H9 (cell line): ENCODE results near the gene NUAK2. TPM values are rescaled to one million over a fixed set of nuclear protein-coding genes. Genes with fewer than 3 reads are reported as not detected.

Experiments used
- DNase-seq: peaks from one replicate; pipeline ENCODE4 v3.0.0-alpha.2; 2017
- H2AFZ ChIP-seq: one replicate; pipeline ENCODE4 v1.6.1; 2013; ENCODE audit warnings: mild to moderate bottlenecking, low read length, control low read depth, moderate library complexity
- H2AK5ac ChIP-seq: 2 replicates; pipeline ENCODE4 v1.6.1; 2013; ENCODE audit warnings: low read length, control low read depth, mixed read lengths; ENCODE audit not compliant: insufficient read length
- H2BK120ac ChIP-seq: one replicate; pipeline ENCODE4 v1.6.1; 2013; ENCODE audit warnings: low read depth, mild to moderate bottlenecking, low read length, control low read depth, inconsistent platforms; ENCODE audit not compliant: poor library complexity, severe bottlenecking
- H2BK12ac ChIP-seq: 2 replicates; pipeline ENCODE4 v1.6.1; 2013; ENCODE audit warnings: low read length, control low read depth, mixed read lengths, low read depth; ENCODE audit not compliant: insufficient read length
- H2BK15ac ChIP-seq: 2 replicates; pipeline ENCODE4 v1.6.1; 2013; ENCODE audit warnings: low read depth, low read length, control low read depth
- H2BK20ac ChIP-seq: one replicate; pipeline ENCODE4 v1.6.1; 2013; ENCODE audit warnings: low read depth, mild to moderate bottlenecking, low read length, control low read depth, inconsistent platforms; ENCODE audit not compliant: poor library complexity, severe bottlenecking
- H2BK5ac ChIP-seq: 2 replicates; pipeline ENCODE4 v1.6.1; 2013; ENCODE audit warnings: low read length, control low read depth, mixed read lengths; ENCODE audit not compliant: insufficient read length
- H3K14ac ChIP-seq: 2 replicates; pipeline ENCODE4 v1.6.1; 2013; ENCODE audit warnings: low read length, control low read depth; ENCODE audit not compliant: insufficient read depth
- H3K18ac ChIP-seq: 2 replicates; pipeline ENCODE4 v1.6.1; 2013; ENCODE audit warnings: low read depth, mild to moderate bottlenecking, mixed read lengths, low read length, control low read depth; ENCODE audit not compliant: insufficient read length
- H3K23ac ChIP-seq: 2 replicates; pipeline ENCODE4 v1.6.1; 2013; ENCODE audit warnings: low read length, control low read depth, mixed read lengths, low read depth; ENCODE audit not compliant: insufficient read length
- H3K23me2 ChIP-seq: 2 replicates; pipeline ENCODE4 v1.6.1; 2013; ENCODE audit warnings: low read depth, mild to moderate bottlenecking, mixed read lengths, low read length, control low read depth; ENCODE audit not compliant: insufficient read length, poor library complexity, severe bottlenecking
- H3K27ac ChIP-seq: 2 replicates; pipeline ENCODE4 v1.5.1; 2013; ENCODE audit warnings: low read length, control low read depth, mixed read lengths, low read depth; ENCODE audit not compliant: insufficient read length
- H3K27me3 ChIP-seq: 2 replicates; pipeline ENCODE4 v1.6.1; 2013; ENCODE audit warnings: low read length, control low read depth, inconsistent platforms; ENCODE audit not compliant: insufficient read depth
- H3K4ac ChIP-seq: 2 replicates; pipeline ENCODE4 v1.6.1; 2013; ENCODE audit warnings: low read depth, mild to moderate bottlenecking, control low read depth, inconsistent platforms, low read length, moderate library complexity
- H3K4me1 ChIP-seq: 2 replicates; pipeline ENCODE4 v1.6.1; 2013; ENCODE audit warnings: low read length, control low read depth, inconsistent platforms; ENCODE audit not compliant: insufficient read depth
- H3K4me2 ChIP-seq: 2 replicates; pipeline ENCODE4 v1.6.1; 2013; ENCODE audit warnings: low read length, control low read depth, mixed read lengths; ENCODE audit not compliant: insufficient read length, insufficient read depth
- H3K56ac ChIP-seq: 2 replicates; pipeline ENCODE4 v1.6.1; 2013; ENCODE audit warnings: low read depth, mild to moderate bottlenecking, mixed read lengths, low read length, control low read depth; ENCODE audit not compliant: insufficient read length
- H3K79me1 ChIP-seq: 2 replicates; pipeline ENCODE4 v1.6.1; 2013; ENCODE audit warnings: low read depth, mild to moderate bottlenecking, moderate library complexity, low read length, control low read depth, inconsistent platforms; ENCODE audit not compliant: insufficient read depth, poor library complexity, severe bottlenecking
- H3K79me2 ChIP-seq: 2 replicates; pipeline ENCODE4 v1.6.1; 2013; ENCODE audit warnings: low read length, control low read depth, inconsistent platforms; ENCODE audit not compliant: insufficient read depth
- H3K9ac ChIP-seq: 2 replicates; pipeline ENCODE4 v1.6.1; 2013; ENCODE audit warnings: low read length, control low read depth, mixed read lengths; ENCODE audit not compliant: insufficient read length; ENCODE audit errors: extremely low read depth
- H3K9me3 ChIP-seq: one replicate; pipeline ENCODE4 v1.6.1; 2013; ENCODE audit warnings: low read depth, low read length, inconsistent platforms; ENCODE audit not compliant: control insufficient read depth
- H3T11ph ChIP-seq: one replicate; pipeline ENCODE4 v1.6.1; 2013; ENCODE audit warnings: mild to moderate bottlenecking, low read length, control low read depth, inconsistent platforms
- H4K20me1 ChIP-seq: one replicate; pipeline ENCODE4 v1.6.1; 2013; ENCODE audit not compliant: control insufficient read depth, insufficient read length, insufficient read depth
- H4K5ac ChIP-seq: 2 replicates; pipeline ENCODE4 v1.6.1; 2013; ENCODE audit warnings: low read depth, mild to moderate bottlenecking, mixed read lengths, low read length, control low read depth; ENCODE audit not compliant: insufficient read length
- H4K8ac ChIP-seq: replicated peaks from 2 replicates; pipeline ENCODE4 v1.6.1; 2013; ENCODE audit warnings: low read length, control low read depth, mixed read lengths, low read depth; ENCODE audit not compliant: insufficient read length
- H4K91ac ChIP-seq: 2 replicates; pipeline ENCODE4 v1.6.1; 2013; ENCODE audit warnings: low read depth, mild to moderate bottlenecking, moderate library complexity, mixed read lengths, low read length, control low read depth; ENCODE audit not compliant: insufficient read length
- H3K27ac Mint-ChIP-seq, 3 experiments: 2 replicates in 2 of 3; 3 replicates in 1 of 3; pipeline ENCODE4 v1.8.0; 2020 to 2021; ENCODE audit warnings: mixed read lengths in 3 of 3, mild to moderate bottlenecking in 1 of 3, moderate library complexity in 1 of 3
- H3K27me3 Mint-ChIP-seq: 2 replicates; pipeline ENCODE4 v1.8.0; 2021; ENCODE audit warnings: low read depth, mild to moderate bottlenecking, moderate library complexity, mixed read lengths
- H3K36me3 Mint-ChIP-seq, 3 experiments: 2 replicates in 2 of 3; 3 replicates in 1 of 3; pipeline ENCODE4 v1.8.0; 2020 to 2021; ENCODE audit warnings: low read depth in 3 of 3, mixed read lengths in 3 of 3; ENCODE audit not compliant: insufficient read depth in 1 of 3
- H3K4me1 Mint-ChIP-seq, 2 experiments: 2 replicates each; pipeline ENCODE4 v1.8.0; 2020; ENCODE audit warnings: mixed read lengths in 2 of 2
- H3K4me3 Mint-ChIP-seq, 2 experiments: 2 replicates in 1 of 2; 3 replicates in 1 of 2; pipeline ENCODE4 v1.8.0; 2020 to 2021; ENCODE audit warnings: mild to moderate bottlenecking in 2 of 2, mixed read lengths in 2 of 2, moderate library complexity in 1 of 2
- H3K9me3 Mint-ChIP-seq, 2 experiments: 2 replicates in 1 of 2; 3 replicates in 1 of 2; pipeline ENCODE4 v1.8.0; 2020; ENCODE audit warnings: mild to moderate bottlenecking in 2 of 2, mixed read lengths in 2 of 2, moderate library complexity in 1 of 2
- CTCF ChIP-seq: fragments of 200-600 bp; sonication (generic); conservative IDR thresholded peaks from 3 replicates; pipeline ENCODE4 v1.8.0; 2021; ENCODE audit warnings: antibody characterized with exemption, mild to moderate bottlenecking
- WGBS: extraction: QIAGEN DNeasy Blood & Tissue Kit; methylation state at CpG from one replicate; pipeline ENCODE4 v1.1.7; 2013; ENCODE audit warnings: missing lambda C conversion rate, low lambda C conversion rate, mixed read lengths; ENCODE audit not compliant: insufficient read length; ENCODE audit errors: extremely low coverage; 5-methylcytosine and 5-hydroxymethylcytosine counted together
- total RNA-seq: library from RNA; stranded (reverse); gene quantifications from 2 replicates; pipeline ENCODE4 v1.2.1, GENCODE V29; 2021

NUAK2 gene
- total RNA-seq, 1 experiment from 2014 or later, result 15.4 TPM

GRCh38 chr1:205317311-205317917 lies 4.1 kb downstream of the NUAK2 start:
- H2BK12ac ChIP-seq, result no peak overlapping the region
- no peak overlapping the region for H2BK5ac ChIP-seq
- Mint-ChIP-seq H3K27me3 (peaks cover 8% of the 10 kb centered on the region; the same call in 1 of the 2 replicates), H3K36me3 (peaks cover 5 to 33% (median 22%) of the 10 kb centered on the region in 3 experiments), H3K27ac (0 out of 7 replicates have a peak overlapping the region, but pooled peaks of 1 of the 3 experiments have one; percentile 17), H3K9me3 (peaks cover 0 to 6% of the 10 kb centered on the region in 2 experiments; a peak in 2 of 5 replicates), H3K4me3 (no peak overlapping the region; a peak in 1 of 5 replicates), H3K4me1 (peaks cover 82 to 86% of the 10 kb centered on the region in 2 experiments)
- DNase-seq, result no peak
- H3K9me3 ChIP-seq, result no peaks in the 10 kb centered on the region
- H3K23ac ChIP-seq, result no peak overlapping the region
- no peak overlapping the region for H3K27ac ChIP-seq
- peaks cover 14% of the 10 kb centered on the region for H3K23me2 ChIP-seq
- H2BK120ac ChIP-seq, result no peak overlapping the region
- no peak overlapping the region for H3K4me2 ChIP-seq
- no peak for TF ChIP-seq CTCF
- no peaks in the 10 kb centered on the region for H3K27me3 ChIP-seq
- no CpG with 5 or more reads among the region's 7 CpGs for WGBS
- H3K14ac ChIP-seq, result no peak overlapping the region; the same call in 1 of the 2 replicates
- no peak overlapping the region for H4K91ac ChIP-seq
- no peak overlapping the region for H2AFZ ChIP-seq
- no peak overlapping the region for H2AK5ac ChIP-seq
- no peaks in the 10 kb centered on the region for H4K20me1 ChIP-seq
- peaks cover 38% of the 10 kb centered on the region for H3K4me1 ChIP-seq
- no peak overlapping the region for H3K4ac ChIP-seq
- H3K79me1 ChIP-seq, result peaks cover under 1% of the 10 kb centered on the region
- H2BK20ac ChIP-seq, result no peak overlapping the region
- no peak overlapping the region for H3K56ac ChIP-seq
- no peak overlapping the region for H3K18ac ChIP-seq
- H4K5ac ChIP-seq, result no peak overlapping the region
- no peak overlapping the region for H3T11ph ChIP-seq
- no peak overlapping the region for H2BK15ac ChIP-seq
- H3K9ac ChIP-seq, result no peak overlapping the region
- H4K8ac ChIP-seq, result no peak overlapping the region
- peaks cover 38% of the 10 kb centered on the region; the same call in 1 of the 2 replicates for H3K79me2 ChIP-seq
